Measurements from ENCODE around the gene HRC.

Gene HRC

GRCh38 chr19:49161987-49162386 is 6.8 kb upstream of the HRC start:
- no peak for TF ChIP-seq MYC (IDR thresholded peaks at IDR 0.05; ENCODE audit: low read depth, low read length)
- H3K4me3 ChIP-seq (ENCODE audit: low read depth, low read length): no peak overlapping the region
- no peak for DNase-seq (ENCODE audit: low read depth)

DNA sequence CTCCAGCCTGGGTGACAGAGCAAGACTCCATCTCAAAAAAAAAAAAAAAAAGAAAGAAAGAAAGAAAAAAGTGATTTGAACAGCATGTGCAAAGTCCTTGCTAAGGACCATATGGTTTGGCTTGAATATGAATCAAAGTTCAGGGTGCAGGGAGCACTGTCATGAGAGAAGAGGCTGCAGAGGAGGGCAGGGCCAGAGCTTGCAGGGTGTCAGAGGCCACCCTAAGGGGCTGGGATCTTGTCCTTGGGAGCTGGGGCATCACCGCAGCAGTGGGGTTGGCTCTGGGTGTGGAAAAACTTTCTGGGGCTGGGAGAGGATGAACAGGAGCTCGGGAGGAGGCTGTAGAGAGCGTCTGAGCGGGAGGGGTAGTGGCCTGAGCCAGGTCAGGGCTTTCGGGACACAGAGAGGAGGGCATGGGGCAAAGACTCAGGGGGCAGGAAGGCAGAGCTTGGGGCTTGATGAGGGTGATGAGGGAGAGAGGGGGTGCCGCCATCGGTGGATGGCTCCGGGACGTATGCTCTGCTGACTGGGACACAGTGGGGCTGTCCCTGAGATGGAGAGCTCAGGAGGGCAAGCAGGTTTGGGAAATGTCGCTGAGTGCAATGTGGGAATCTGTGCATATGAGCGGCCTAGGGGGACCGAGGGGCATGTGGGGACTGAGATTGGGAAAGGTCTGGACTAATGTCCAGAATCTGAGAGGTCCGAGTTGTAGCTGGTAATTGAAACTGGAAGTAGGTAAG is 5.4 kb upstream of the HRC start:
- H3K4me3 ChIP-seq (ENCODE audit: low read depth, low read length): no peak overlapping the region
- TF ChIP-seq MYC (IDR thresholded peaks at IDR 0.05; ENCODE audit: low read depth, low read length) (no peak), CTCF (IDR thresholded peaks at IDR 0.05; ENCODE audit: low read depth, low read length) (no peak), POLR2A (IDR thresholded peaks at IDR 0.05; ENCODE audit: extremely low read depth, insufficient read length) (no peak)
- DNase-seq (ENCODE audit: low read depth): no peak

- no peak within 1 kb of the TSS for H3K4me3 ChIP-seq (ENCODE audit: low read depth, low read length)
- DNase-seq (ENCODE audit: low read depth): peak; percentile 40
- no peak for TF ChIP-seq POLR2A (IDR thresholded peaks at IDR 0.05; ENCODE audit: extremely low read depth, insufficient read length)
- no peak for TF ChIP-seq CTCF (IDR thresholded peaks at IDR 0.05; ENCODE audit: low read depth, low read length)
- no peak for TF ChIP-seq MYC (IDR thresholded peaks at IDR 0.05; ENCODE audit: low read depth, low read length)
- no peak for TF ChIP-seq MAX (IDR thresholded peaks at IDR 0.05; ENCODE audit: low read depth, low read length)
Observed at GRCh38 chr19:49157445-49158224, 2.4 kb upstream of the HRC start, which contains the start of gene TRPM4. TRPM4 (plus strand) TSS chr19:49157792; CDS start chr19:49157867, 75 bp downstream.

- TF ChIP-seq CTCF (IDR thresholded peaks at IDR 0.05; ENCODE audit: low read depth, low read length): no peak
- TF ChIP-seq MAX (IDR thresholded peaks at IDR 0.05; ENCODE audit: low read depth, low read length): no peak
- no peak for TF ChIP-seq MYC (IDR thresholded peaks at IDR 0.05; ENCODE audit: low read depth, low read length)
- TF ChIP-seq POLR2A (IDR thresholded peaks at IDR 0.05; ENCODE audit: extremely low read depth, insufficient read length): no peak
- DNase-seq (ENCODE audit: low read depth): no peak
- H3K4me3 ChIP-seq (ENCODE audit: low read depth, low read length): no peak overlapping the region
Observed at GRCh38 chr19:49155820-49156346, 687 bp upstream of the HRC start.

GRCh38 chr19:49154279-49154678 is 917 bp downstream of the HRC start:
- no peak for DNase-seq (ENCODE audit: low read depth)
- TF ChIP-seq POLR2A (IDR thresholded peaks at IDR 0.05; ENCODE audit: extremely low read depth, insufficient read length): no peak
- no peak for TF ChIP-seq MYC (IDR thresholded peaks at IDR 0.05; ENCODE audit: low read depth, low read length)
- no peak overlapping the region for H3K4me3 ChIP-seq (ENCODE audit: low read depth, low read length)

- no peak overlapping the region for H3K4me3 ChIP-seq (ENCODE audit: low read depth, low read length)
- TF ChIP-seq MAX (IDR thresholded peaks at IDR 0.05; ENCODE audit: low read depth, low read length) (no peak), CTCF (IDR thresholded peaks at IDR 0.05; ENCODE audit: low read depth, low read length) (no peak), MYC (IDR thresholded peaks at IDR 0.05; ENCODE audit: low read depth, low read length) (no peak), POLR2A (IDR thresholded peaks at IDR 0.05; ENCODE audit: extremely low read depth, insufficient read length) (no peak)
Observed at GRCh38 chr19:49153167-49153809, 1.9 kb downstream of the HRC start.

More at GRCh38 chr19:49153167-49153809, 1.9 kb downstream of the HRC start:
- no peak for DNase-seq (ENCODE audit: low read depth)
